HEK293T (cell line): ENCODE measurements around the gene RAB44.

Experiments
- CTCF ChIA-PET: fragments of 350-600 bp; formaldehyde crosslinking; extraction: SDS; loops from one replicate; lab custom pipeline; 2021; ENCODE audit warnings: antibody characterized with exemption, inconsistent platforms; lab: Yijun Ruan, JAX
- POLR2A ChIA-PET: fragments of 350-600 bp; formaldehyde crosslinking; extraction: SDS; loops from one replicate; lab custom pipeline; 2020; ENCODE audit warnings: antibody characterized with exemption, inconsistent platforms; lab: Yijun Ruan, JAX
- DNase-seq: peaks from one replicate; pipeline ENCODE4 v3.0.0; 2012; ENCODE audit warnings: mixed read lengths; ENCODE audit errors: extremely low spot score
- ARNT ChIP-seq: fragments of 450-650 bp; IDR thresholded peaks from 2 replicates; pipeline ENCODE4 v1.6.1; 2017; ENCODE audit warnings: mild to moderate bottlenecking
- BHLHE40 ChIP-seq: fragments of 450-650 bp; IDR thresholded peaks from 2 replicates; pipeline ENCODE4 v1.6.1; 2016; ENCODE audit warnings: mild to moderate bottlenecking, moderate library complexity, borderline replicate concordance
- CTBP1 ChIP-seq: fragments of 450-650 bp; IDR thresholded peaks from 2 replicates; pipeline ENCODE4 v1.6.1; 2016; ENCODE audit warnings: borderline replicate concordance
- ELF4 ChIP-seq: fragments of 450-650 bp; IDR thresholded peaks from 2 replicates; pipeline ENCODE4 v1.6.1; 2017; ENCODE audit warnings: antibody characterized with exemption
- FOXA1 ChIP-seq: fragments of 450-650 bp; IDR thresholded peaks from 2 replicates; pipeline ENCODE4 v1.6.1; 2016; ENCODE audit warnings: mild to moderate bottlenecking
- FOXK2 ChIP-seq: fragments of 450-650 bp; IDR thresholded peaks from 2 replicates; pipeline ENCODE4 v1.6.1; 2016; ENCODE audit warnings: mild to moderate bottlenecking
- FOXM1 ChIP-seq: fragments of 450-650 bp; IDR thresholded peaks from 2 replicates; pipeline ENCODE4 v1.6.1; 2017; ENCODE audit warnings: mild to moderate bottlenecking, borderline replicate concordance
- HDGF ChIP-seq: fragments of 450-650 bp; IDR thresholded peaks from 2 replicates; pipeline ENCODE4 v1.6.1; 2017; ENCODE audit warnings: antibody characterized with exemption, borderline replicate concordance
- L3MBTL2 ChIP-seq: fragments of 450-650 bp; conservative IDR thresholded peaks from 2 replicates; pipeline ENCODE4 v1.6.1; 2016; ENCODE audit warnings: mild to moderate bottlenecking
- LEF1 ChIP-seq: fragments of 450-650 bp; IDR thresholded peaks from 2 replicates; pipeline ENCODE4 v1.6.1; 2017; ENCODE audit warnings: mild to moderate bottlenecking, borderline replicate concordance
- NFRKB ChIP-seq: fragments of 450-650 bp; IDR thresholded peaks from 2 replicates; pipeline ENCODE4 v1.6.1; 2016; ENCODE audit warnings: mild to moderate bottlenecking, moderate library complexity
- PKNOX1 ChIP-seq: fragments of 450-650 bp; IDR thresholded peaks from 2 replicates; pipeline ENCODE4 v1.6.1; 2016
- SP1 ChIP-seq: fragments of 450-650 bp; IDR thresholded peaks from 2 replicates; pipeline ENCODE4 v1.6.1; 2017
- SUZ12 ChIP-seq: fragments of 450-650 bp; IDR thresholded peaks from 2 replicates; pipeline ENCODE4 v1.6.1; 2016; ENCODE audit warnings: mild to moderate bottlenecking
- TARDBP ChIP-seq: fragments of 450-650 bp; IDR thresholded peaks from 2 replicates; pipeline ENCODE4 v1.6.1; 2016
- ZNF384 ChIP-seq: fragments of 450-650 bp; IDR thresholded peaks from 2 replicates; pipeline ENCODE4 v1.6.1; 2016

The RAB44 gene

GRCh38 chr6:36759148-36759759 lies 61.6 kb downstream of the RAB44 start:
- ChIA-PET POLR2A (interaction anchor here (1.0 kb wide), 1 partner anchor 126 kb away, joined by 3 read pairs; the partner anchor contains the start of gene C6orf89), CTCF (interaction anchor here (0.6 to 2.3 kb wide), 16 partner anchors 9 to 479 kb away, joined by 3 to 7 read pairs (median 3); partner anchors contain the start of gene CDKN1A)
- TF ChIP-seq CTBP1 (no peak), ZNF384 (no peak), FOXM1 (no peak), HDGF (no peak), SUZ12 (no peak)
- peak; percentile 92 for DNase-seq

DNA sequence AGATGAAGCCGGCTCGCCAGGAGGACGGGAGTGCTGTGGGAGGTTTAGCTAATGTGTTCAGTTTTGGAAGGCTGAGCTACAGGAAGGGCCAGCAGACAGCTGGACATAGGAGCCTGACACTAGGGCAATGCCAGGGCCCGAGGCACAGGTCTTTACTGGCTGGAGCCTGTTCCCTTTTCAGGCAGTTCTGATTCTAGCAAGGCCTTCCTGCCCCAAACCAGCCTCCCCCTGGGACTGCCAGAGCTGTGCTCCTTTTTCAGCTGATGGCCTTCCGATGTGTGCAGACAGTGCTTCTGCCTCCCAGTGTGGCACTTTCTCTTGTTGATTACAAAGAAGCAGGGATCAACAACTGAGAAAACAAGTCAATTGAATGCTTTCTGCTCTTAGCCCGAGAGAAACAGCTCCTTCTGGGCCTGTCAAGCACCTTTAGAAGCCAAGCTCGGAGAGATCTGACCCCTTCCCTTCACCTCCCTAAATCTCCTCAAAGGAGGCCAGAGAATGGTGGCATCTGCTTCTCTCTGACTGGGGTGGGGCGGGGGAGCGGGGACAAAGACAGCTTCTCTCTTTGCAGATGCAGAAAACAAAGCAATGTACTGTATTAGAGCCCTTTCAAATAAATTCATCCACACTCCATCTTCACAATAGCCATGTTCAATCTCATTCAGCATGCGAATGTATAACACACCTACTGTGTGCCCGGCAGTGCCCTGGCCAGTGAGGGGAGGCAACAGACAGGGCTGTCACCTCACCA lies 63.2 kb downstream of the RAB44 start:
- ChIA-PET POLR2A (no interaction called here), CTCF (interaction anchor here (1.1 to 2.3 kb wide), 2 partner anchors 146 to 257 kb away, joined by 7 read pairs; no protein-coding TSS in a partner anchor)
- TF ChIP-seq ARNT = no peak
- no peak for TF ChIP-seq FOXA1
- no peak for TF ChIP-seq HDGF
- no peak for TF ChIP-seq SP1
- no peak for TF ChIP-seq FOXM1
- TF ChIP-seq FOXK2 = no peak
- TF ChIP-seq SUZ12 = no peak
- no peak for TF ChIP-seq TARDBP
- no peak for TF ChIP-seq L3MBTL2
- TF ChIP-seq CTBP1 = no peak
- no peak for TF ChIP-seq PKNOX1
- no peak for TF ChIP-seq ZNF384
- TF ChIP-seq LEF1 = no peak
- no peak for TF ChIP-seq NFRKB
- no peak for TF ChIP-seq BHLHE40
- TF ChIP-seq ELF4 = no peak
- DNase-seq = no peak

- DNase-seq = no peak
- ChIA-PET CTCF (no interaction called here), POLR2A (no interaction called here)
- TF ChIP-seq FOXM1 (no peak), ZNF384 (no peak), LEF1 (no peak), ELF4 (no peak), CTBP1 (no peak), L3MBTL2 (no peak), HDGF (no peak), SP1 (no peak), FOXK2 (no peak), NFRKB (no peak), ARNT (no peak), BHLHE40 (no peak), PKNOX1 (no peak), SUZ12 (no peak), FOXA1 (no peak), TARDBP (no peak)
These were observed 64.5 kb downstream of the RAB44 start for GRCh38 chr6:36762123-36762522.

- TF ChIP-seq TARDBP = no peak
- no peak for TF ChIP-seq FOXK2
- no peak for TF ChIP-seq ELF4
- no peak for TF ChIP-seq LEF1
- POLR2A ChIA-PET = interaction anchor here (1.7 kb wide), 1 partner anchor 220 kb away, joined by 5 read pairs; the partner anchor contains the start of gene MTCH1
- CTCF ChIA-PET = interaction anchor here (0.9 to 3.0 kb wide), 9 partner anchors 11 to 253 kb away, joined by 3 to 41 read pairs (median 5); no protein-coding TSS in a partner anchor
- no peak for DNase-seq
These were observed 67.6 kb downstream of the RAB44 start for GRCh38 chr6:36765190-36765589.

DNA sequence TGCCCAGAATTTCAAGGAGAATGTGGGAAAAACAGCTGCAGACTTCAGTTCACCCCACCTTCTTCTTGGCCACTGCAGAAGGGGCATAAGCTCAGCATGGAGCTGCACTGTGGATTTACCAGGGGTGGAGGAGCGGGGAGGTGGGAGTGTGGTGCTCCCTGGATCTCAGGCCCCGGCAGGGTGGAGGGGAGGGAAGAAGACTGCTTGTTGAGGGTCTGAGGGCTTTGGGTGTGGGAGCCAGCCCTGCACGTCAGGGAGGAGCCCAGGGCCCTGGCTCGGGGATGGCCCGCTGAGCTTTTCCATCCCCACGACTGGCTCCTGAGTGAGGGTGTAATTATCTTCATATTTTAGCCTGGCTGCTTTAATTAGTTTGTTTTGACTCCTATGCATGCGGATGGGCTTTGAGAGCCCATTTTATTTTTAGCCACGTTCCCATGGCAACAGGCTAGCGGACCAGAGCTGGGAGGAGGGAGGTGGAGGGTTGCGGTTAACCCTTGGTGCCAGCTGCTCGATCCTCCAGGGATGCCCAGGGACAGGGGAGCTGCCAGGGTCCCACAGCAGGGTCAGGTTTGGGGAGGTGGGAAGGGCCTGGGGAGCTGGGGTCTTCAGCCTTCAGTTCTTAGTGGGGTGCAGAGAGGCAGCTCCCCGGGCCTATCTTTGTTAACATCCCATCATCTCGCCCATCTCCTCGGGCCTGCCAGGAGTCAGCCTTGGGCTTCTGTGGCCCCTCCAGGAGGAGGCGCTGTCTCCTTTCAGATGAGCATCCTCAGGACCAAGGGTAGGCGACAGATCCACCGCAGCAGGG lies 68.2 kb downstream of the RAB44 start:
- ChIA-PET POLR2A (interaction anchor here (1.7 kb wide), 1 partner anchor 220 kb away, joined by 5 read pairs; the partner anchor contains the start of gene MTCH1), CTCF (interaction anchor here (0.6 to 3.0 kb wide), 16 partner anchors 12 to 253 kb away, joined by 3 to 41 read pairs (median 4); no protein-coding TSS in a partner anchor)
- DNase-seq = peak; percentile 83
- no peak for TF ChIP-seq NFRKB
- no peak for TF ChIP-seq HDGF
- no peak for TF ChIP-seq ARNT
- TF ChIP-seq FOXM1 = no peak
- TF ChIP-seq ZNF384 = no peak
- TF ChIP-seq L3MBTL2 = no peak
- no peak for TF ChIP-seq SUZ12
- no peak for TF ChIP-seq TARDBP
- TF ChIP-seq BHLHE40 = no peak

DNA sequence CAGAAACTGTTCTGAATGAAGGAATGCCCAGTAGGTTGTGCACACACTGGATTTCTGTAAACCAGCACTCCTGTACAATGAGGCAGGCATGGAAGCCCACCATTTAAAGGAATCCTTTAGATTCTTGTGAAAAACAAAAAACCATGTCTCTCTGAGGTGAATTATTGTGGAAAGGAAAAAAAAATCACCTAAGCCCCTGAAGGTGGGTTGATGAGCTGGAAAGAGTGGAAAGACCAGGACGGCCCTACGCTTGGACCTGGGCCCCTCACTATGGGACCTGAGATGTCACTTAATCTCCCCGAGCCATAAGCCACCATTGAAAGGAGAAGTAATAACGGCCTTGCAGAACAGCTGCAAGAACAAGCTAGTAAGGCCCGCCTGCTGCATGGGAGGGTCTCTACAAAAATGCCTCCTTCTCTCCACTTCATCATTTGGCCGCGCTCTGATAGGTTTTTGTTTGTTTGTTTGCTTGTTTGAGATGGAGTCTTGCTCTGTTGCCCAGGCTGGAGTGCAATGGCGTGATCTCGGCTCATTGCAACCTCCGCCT lies 68.8 kb downstream of the RAB44 start:
- POLR2A ChIA-PET = interaction anchor here (1.6 kb wide), 1 partner anchor 108 kb away, joined by 6 read pairs; the partner anchor contains the start of gene PPIL1
- no peak for DNase-seq

More for the DNA sequence above, 68.8 kb downstream of the RAB44 start:
- TF ChIP-seq ARNT (no peak), FOXM1 (no peak), FOXK2 (no peak), SUZ12 (no peak), BHLHE40 (no peak), SP1 (no peak), PKNOX1 (no peak)
- CTCF ChIA-PET = interaction anchor here (0.7 to 3.0 kb wide), 13 partner anchors 13 to 252 kb away, joined by 3 to 41 read pairs (median 4); no protein-coding TSS in a partner anchor
